Neural progenitor cell (in vitro differentiated cells): Measurements from ENCODE around the gene PTPN11. TPM values are rescaled to one million over a fixed set of nuclear protein-coding genes. Genes with fewer than 3 reads are reported as not detected.

Source experiments
- DNase-seq: peaks from one replicate; pipeline ENCODE4 v3.0.0-alpha.2; 2016; ENCODE audit warnings: low spot score
- H2AFZ ChIP-seq: fragments of 200-600 bp; sonication (generic); replicated peaks from 2 replicates; pipeline ENCODE4 v1.6.1; 2016; ENCODE audit warnings: antibody characterized with exemption
- H3F3A ChIP-seq: fragments of 200-600 bp; sonication (generic); 2 replicates; pipeline ENCODE4 v1.6.1; 2016; ENCODE audit warnings: antibody characterized with exemption, low read depth
- H3K27ac ChIP-seq: fragments of 200-600 bp; sonication (generic); 2 replicates; pipeline ENCODE4 v1.5.1; 2016; ENCODE audit warnings: mild to moderate bottlenecking
- H3K27me3 ChIP-seq: fragments of 200-600 bp; sonication (generic); 2 replicates; pipeline ENCODE4 v1.6.1; 2016; ENCODE audit warnings: mild to moderate bottlenecking, moderate library complexity
- H3K36me3 ChIP-seq: fragments of 200-600 bp; sonication (generic); 2 replicates; pipeline ENCODE4 v1.5.1; 2016
- H3K4me1 ChIP-seq: fragments of 200-600 bp; sonication (generic); 2 replicates; pipeline ENCODE4 v1.6.1; 2016; ENCODE audit warnings: mixed run types
- H3K4me2 ChIP-seq: fragments of 200-600 bp; sonication (generic); 2 replicates; pipeline ENCODE4 v1.6.1; 2016
- H3K4me3 ChIP-seq: fragments of 200-600 bp; sonication (generic); 2 replicates; pipeline ENCODE4 v1.5.1; 2016
- H3K79me2 ChIP-seq: fragments of 200-600 bp; sonication (generic); 2 replicates; pipeline ENCODE4 v1.6.1; 2016; ENCODE audit warnings: low read depth
- H3K9ac ChIP-seq: fragments of 200-600 bp; sonication (generic); 2 replicates; pipeline ENCODE4 v1.6.1; 2016
- H3K9me3 ChIP-seq: fragments of 200-600 bp; sonication (generic); 2 replicates; pipeline ENCODE4 v1.5.1; 2016; ENCODE audit warnings: low read depth
- H4K20me1 ChIP-seq: fragments of 200-600 bp; sonication (generic); 2 replicates; pipeline ENCODE4 v1.6.1; 2016; ENCODE audit warnings: low read depth
- H3K27ac Mint-ChIP-seq: 3 replicates; pipeline ENCODE4 v1.8.0; 2021; ENCODE audit warnings: mixed read lengths
- H3K27me3 Mint-ChIP-seq: 2 replicates; pipeline ENCODE4 v1.8.0; 2022; ENCODE audit warnings: low read depth, mild to moderate bottlenecking, inconsistent platforms, moderate library complexity, mixed read lengths; ENCODE audit not compliant: insufficient read depth
- H3K36me3 Mint-ChIP-seq: 3 replicates; pipeline ENCODE4 v1.8.0; 2021; ENCODE audit warnings: mixed read lengths
- H3K4me1 Mint-ChIP-seq: 3 replicates; pipeline ENCODE4 v1.8.0; 2021; ENCODE audit warnings: mixed read lengths
- H3K4me3 Mint-ChIP-seq: 3 replicates; pipeline ENCODE4 v1.8.0; 2021; ENCODE audit warnings: mild to moderate bottlenecking, moderate library complexity, mixed read lengths
- H3K9me3 Mint-ChIP-seq: 3 replicates; pipeline ENCODE4 v1.8.0; 2020; ENCODE audit warnings: mixed read lengths
- EZH2 ChIP-seq: fragments of 200-600 bp; sonication (generic); IDR thresholded peaks from 2 replicates; pipeline ENCODE4 v1.6.1; 2017; ENCODE audit warnings: antibody characterized with exemption, mild to moderate bottlenecking, moderate library complexity
- EZH2phosphoT487 ChIP-seq: fragments of 200-600 bp; sonication (generic); IDR thresholded peaks from 2 replicates; pipeline ENCODE4 v1.6.1; 2017; ENCODE audit warnings: antibody characterized with exemption
- total RNA-seq: library from RNA; depleted of rRNA; stranded (reverse); fragments of >200 nt; gene quantifications from 2 replicates; pipeline ENCODE4 v1.2.3, GENCODE V29; 2015; ENCODE audit warnings: low replicate concordance
- TF ChIP-seq, protein P1 (sequence below): fragments of 200-600 bp; sonication (generic); IDR thresholded peaks from 2 replicates; pipeline ENCODE4 v1.5.1; 2017; ENCODE audit warnings: antibody characterized with exemption, mild to moderate bottlenecking

Gene PTPN11
- total RNA-seq, 1 donor from 2014 or later = 85.2 TPM

DNA sequence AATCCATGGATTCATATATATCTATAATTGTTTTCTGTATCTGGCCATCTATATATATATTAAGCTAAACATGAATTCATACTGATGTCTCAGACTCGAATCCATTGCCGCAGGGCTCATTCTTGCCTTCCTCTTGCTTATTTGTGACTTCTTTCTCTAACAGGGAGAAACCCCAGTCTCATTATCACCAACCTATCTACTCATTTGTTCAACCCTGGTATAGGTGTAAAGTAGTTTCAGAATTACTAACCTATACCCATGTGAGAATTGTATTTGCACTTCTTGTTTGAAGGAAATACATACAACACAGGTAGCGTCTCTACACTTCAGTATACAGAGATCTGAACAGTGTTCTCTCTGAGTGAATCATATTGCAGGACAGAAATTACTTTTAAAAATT, 77.7 kb downstream of the PTPN11 start:
- H3K4me2 ChIP-seq = no peak overlapping the region
- H3K9me3 ChIP-seq = no peaks in the 10 kb centered on the region
- H3K36me3 Mint-ChIP-seq = peaks cover 25% of the 10 kb centered on the region
- H3K4me3 Mint-ChIP-seq = no peak overlapping the region
- DNase-seq = no peak
- no peaks in the 10 kb centered on the region for H3K9me3 Mint-ChIP-seq
- H3K27ac Mint-ChIP-seq = no peak overlapping the region
- H3K36me3 ChIP-seq = no peaks in the 10 kb centered on the region
- no peaks in the 10 kb centered on the region for H3K79me2 ChIP-seq
- H3K4me3 ChIP-seq = no peak overlapping the region
- H3K27ac ChIP-seq = no peak overlapping the region
- H4K20me1 ChIP-seq = no peaks in the 10 kb centered on the region
- H3K27me3 Mint-ChIP-seq = no peaks in the 10 kb centered on the region
- TF ChIP-seq EZH2phosphoT487 (no peak), EZH2 (no peak)
- TF ChIP-seq, protein P1, sequence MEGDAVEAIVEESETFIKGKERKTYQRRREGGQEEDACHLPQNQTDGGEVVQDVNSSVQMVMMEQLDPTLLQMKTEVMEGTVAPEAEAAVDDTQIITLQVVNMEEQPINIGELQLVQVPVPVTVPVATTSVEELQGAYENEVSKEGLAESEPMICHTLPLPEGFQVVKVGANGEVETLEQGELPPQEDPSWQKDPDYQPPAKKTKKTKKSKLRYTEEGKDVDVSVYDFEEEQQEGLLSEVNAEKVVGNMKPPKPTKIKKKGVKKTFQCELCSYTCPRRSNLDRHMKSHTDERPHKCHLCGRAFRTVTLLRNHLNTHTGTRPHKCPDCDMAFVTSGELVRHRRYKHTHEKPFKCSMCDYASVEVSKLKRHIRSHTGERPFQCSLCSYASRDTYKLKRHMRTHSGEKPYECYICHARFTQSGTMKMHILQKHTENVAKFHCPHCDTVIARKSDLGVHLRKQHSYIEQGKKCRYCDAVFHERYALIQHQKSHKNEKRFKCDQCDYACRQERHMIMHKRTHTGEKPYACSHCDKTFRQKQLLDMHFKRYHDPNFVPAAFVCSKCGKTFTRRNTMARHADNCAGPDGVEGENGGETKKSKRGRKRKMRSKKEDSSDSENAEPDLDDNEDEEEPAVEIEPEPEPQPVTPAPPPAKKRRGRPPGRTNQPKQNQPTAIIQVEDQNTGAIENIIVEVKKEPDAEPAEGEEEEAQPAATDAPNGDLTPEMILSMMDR = no peak
- no peak overlapping the region for H2AFZ ChIP-seq
- no peaks in the 10 kb centered on the region for H3K4me1 ChIP-seq
- no peaks in the 10 kb centered on the region for H3K4me1 Mint-ChIP-seq
- H3F3A ChIP-seq = no peaks in the 10 kb centered on the region
- H3K27me3 ChIP-seq = no peaks in the 10 kb centered on the region
- no peak overlapping the region for H3K9ac ChIP-seq

DNA sequence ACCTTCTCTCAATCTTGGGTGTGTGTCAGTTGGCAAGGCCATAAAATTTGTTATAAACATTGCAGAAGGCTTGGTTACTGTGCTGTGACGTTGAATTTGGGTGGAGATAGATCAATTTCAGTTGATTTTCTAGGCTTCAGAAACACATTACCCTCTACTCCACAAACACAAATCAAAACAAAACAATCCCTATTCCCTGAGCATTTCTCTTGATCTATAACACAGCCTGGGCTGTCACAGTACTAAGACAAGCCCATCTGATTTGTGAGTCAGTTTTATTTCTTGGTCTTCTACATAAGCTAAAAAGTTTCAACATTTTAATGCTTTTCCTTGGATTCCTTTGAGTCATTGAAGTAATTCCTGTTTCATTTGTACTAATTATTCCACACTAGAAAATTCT, 79.8 kb downstream of the PTPN11 start:
- Histone ChIP-seq H3K27ac (no peak overlapping the region), H3K4me1 (no peaks in the 10 kb centered on the region), H3K27me3 (no peaks in the 10 kb centered on the region), H3K36me3 (no peaks in the 10 kb centered on the region), H3K9me3 (no peaks in the 10 kb centered on the region), H2AFZ (no peak overlapping the region), H3K79me2 (no peaks in the 10 kb centered on the region), H3F3A (no peaks in the 10 kb centered on the region), H3K4me3 (no peak overlapping the region), H3K4me2 (no peak overlapping the region), H3K9ac (no peak overlapping the region), H4K20me1 (no peaks in the 10 kb centered on the region)
- TF ChIP-seq EZH2phosphoT487 = no peak
- TF ChIP-seq, protein P1 = no peak
- TF ChIP-seq EZH2 = no peak
- H3K4me3 Mint-ChIP-seq = no peak overlapping the region
- H3K27ac Mint-ChIP-seq = no peak overlapping the region
- no peaks in the 10 kb centered on the region for H3K9me3 Mint-ChIP-seq
- H3K36me3 Mint-ChIP-seq = peaks cover 24% of the 10 kb centered on the region
- H3K27me3 Mint-ChIP-seq = no peaks in the 10 kb centered on the region
- H3K4me1 Mint-ChIP-seq = no peaks in the 10 kb centered on the region
- DNase-seq = no peak

- TF ChIP-seq EZH2 (no peak), EZH2phosphoT487 (no peak)
- TF ChIP-seq, protein P1 = no peak
- DNase-seq = no peak
- Mint-ChIP-seq H3K27me3 (no peaks in the 10 kb centered on the region), H3K27ac (no peak overlapping the region), H3K9me3 (no peaks in the 10 kb centered on the region), H3K4me1 (no peaks in the 10 kb centered on the region), H3K4me3 (no peak overlapping the region), H3K36me3 (peaks cover 41% of the 10 kb centered on the region)
- Histone ChIP-seq H3K4me3 (no peak overlapping the region), H3K36me3 (peaks cover 8% of the 10 kb centered on the region), H3K27ac (no peak overlapping the region), H3K9ac (no peak overlapping the region), H3K4me2 (no peak overlapping the region), H3K79me2 (no peaks in the 10 kb centered on the region), H2AFZ (no peak overlapping the region), H3K4me1 (no peaks in the 10 kb centered on the region), H3K9me3 (no peaks in the 10 kb centered on the region), H3F3A (no peaks in the 10 kb centered on the region), H3K27me3 (no peaks in the 10 kb centered on the region), H4K20me1 (no peaks in the 10 kb centered on the region)
Observed at GRCh38 chr12:112503512-112503911, 84.8 kb downstream of the PTPN11 start.
